ENCODE results near the gene RUNX1.

RUNX1 gene

GRCh38 chr21:35017256-35017655, 31.8 kb downstream of the RUNX1 start:
- DNase-seq (ENCODE audit: low read depth in 4 of 4, low spot score in 1 of 4), result no peak

- no peak for DNase-seq (ENCODE audit: low read depth in 4 of 4, low spot score in 1 of 4)
Observed at GRCh38 chr21:35016517-35017188, 32.4 kb downstream of the RUNX1 start.

- DNase-seq (ENCODE audit: low read depth in 4 of 4, low spot score in 1 of 4), result no peak
Observed at GRCh38 chr21:35016071-35016470, 33.0 kb downstream of the RUNX1 start.

- DNase-seq (ENCODE audit: low read depth in 4 of 4, low spot score in 1 of 4), result no peak
Observed at GRCh38 chr21:35015435-35016024, 33.6 kb downstream of the RUNX1 start.

- DNase-seq (ENCODE audit: low read depth in 4 of 4, low spot score in 1 of 4), result no peak
Observed at GRCh38 chr21:35014302-35015041, 34.6 kb downstream of the RUNX1 start.

GRCh38 chr21:35011681-35012080, 37.4 kb downstream of the RUNX1 start:
- no peak for DNase-seq (ENCODE audit: low read depth in 4 of 4, low spot score in 1 of 4)

- DNase-seq (ENCODE audit: low read depth in 4 of 4, low spot score in 1 of 4), result no peak
Observed at GRCh38 chr21:35010447-35010846, 38.7 kb downstream of the RUNX1 start.

- no peak for DNase-seq (ENCODE audit: low read depth in 4 of 4, low spot score in 1 of 4)
Observed at GRCh38 chr21:35007348-35007747, 41.8 kb downstream of the RUNX1 start.

- DNase-seq (ENCODE audit: low read depth in 4 of 4, low spot score in 1 of 4), result no peak
Observed at GRCh38 chr21:35006771-35007170, 42.3 kb downstream of the RUNX1 start.

- no peak for DNase-seq (ENCODE audit: low read depth in 4 of 4, low spot score in 1 of 4)
Observed at GRCh38 chr21:35006248-35006647, 42.9 kb downstream of the RUNX1 start.

GRCh38 chr21:35005560-35006224, 43.4 kb downstream of the RUNX1 start:
- DNase-seq (ENCODE audit: low read depth in 4 of 4, low spot score in 1 of 4), result no peak

GRCh38 chr21:35005077-35005476, 44.0 kb downstream of the RUNX1 start:
- no peak for DNase-seq (ENCODE audit: low read depth in 4 of 4, low spot score in 1 of 4)

- DNase-seq (ENCODE audit: low read depth in 4 of 4, low spot score in 1 of 4), result no peak
Observed at GRCh38 chr21:35004314-35004713, 44.8 kb downstream of the RUNX1 start.

- DNase-seq (ENCODE audit: low read depth in 4 of 4, low spot score in 1 of 4), result no peak
Observed at GRCh38 chr21:35002879-35003722, 46.0 kb downstream of the RUNX1 start.

- no peak for DNase-seq (ENCODE audit: low read depth in 4 of 4, low spot score in 1 of 4)
Observed at GRCh38 chr21:34999397-34999941, 49.6 kb downstream of the RUNX1 start.

- DNase-seq (ENCODE audit: low read depth in 4 of 4, low spot score in 1 of 4), result no peak
Observed at GRCh38 chr21:34998176-34998575, 50.9 kb downstream of the RUNX1 start.

GRCh38 chr21:34997294-34997693, 51.8 kb downstream of the RUNX1 start:
- no peak for DNase-seq (ENCODE audit: low read depth in 4 of 4, low spot score in 1 of 4)

- DNase-seq (ENCODE audit: low read depth in 4 of 4, low spot score in 1 of 4), result no peak
Observed at GRCh38 chr21:34996304-34997101, 52.6 kb downstream of the RUNX1 start.

GRCh38 chr21:34995979-34996303, 53.2 kb downstream of the RUNX1 start:
- DNase-seq (ENCODE audit: low read depth in 4 of 4, low spot score in 1 of 4), result no peak

All from stimulated activated CD4-positive, alpha-beta T cell treated with anti-CD3 and anti-CD28 coated beads, Interleukin-1b, Interleukin-23, amount 100 ng/mL, for 24 hours (primary cell).